Measurements from ENCODE around the gene LDLRAD3.

DNA sequence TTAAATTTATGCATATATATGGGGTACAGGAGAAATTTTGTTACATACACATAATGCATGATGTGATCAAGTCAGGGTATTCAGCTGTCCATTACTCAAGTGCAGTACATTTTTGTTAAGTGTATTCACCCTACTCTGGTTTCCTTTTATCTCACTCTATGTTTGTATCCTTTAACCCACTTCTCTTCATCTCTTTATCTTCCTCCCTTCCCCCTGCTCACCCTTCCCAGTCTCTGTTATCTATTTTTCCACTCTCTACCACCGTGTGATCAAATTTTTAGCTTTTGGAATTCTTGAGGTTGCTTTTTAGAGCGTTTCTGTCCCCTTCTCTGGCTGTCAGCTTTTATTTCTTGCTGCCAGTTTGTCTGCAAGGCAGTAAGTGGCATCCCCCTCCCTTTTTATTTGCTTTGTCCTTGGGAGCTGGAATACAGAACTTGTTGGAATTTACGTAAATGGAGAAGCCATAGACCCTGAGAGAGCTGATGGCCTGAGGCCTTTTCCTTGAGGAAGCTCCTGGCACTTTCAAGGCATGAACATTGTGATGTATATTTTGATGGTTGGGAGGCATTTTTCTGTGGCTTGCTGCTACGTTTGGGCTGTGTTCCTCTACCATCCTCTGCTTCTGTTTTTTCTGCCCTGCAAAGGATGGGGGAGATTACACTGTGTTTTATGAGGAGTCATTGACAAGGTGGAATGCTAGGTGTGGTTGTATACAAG is 148.6 kb downstream of the LDLRAD3 start:
- no peak for TF ChIP-seq POLR2A (IDR thresholded peaks at IDR 0.05)
- TF ChIP-seq, protein P1, sequence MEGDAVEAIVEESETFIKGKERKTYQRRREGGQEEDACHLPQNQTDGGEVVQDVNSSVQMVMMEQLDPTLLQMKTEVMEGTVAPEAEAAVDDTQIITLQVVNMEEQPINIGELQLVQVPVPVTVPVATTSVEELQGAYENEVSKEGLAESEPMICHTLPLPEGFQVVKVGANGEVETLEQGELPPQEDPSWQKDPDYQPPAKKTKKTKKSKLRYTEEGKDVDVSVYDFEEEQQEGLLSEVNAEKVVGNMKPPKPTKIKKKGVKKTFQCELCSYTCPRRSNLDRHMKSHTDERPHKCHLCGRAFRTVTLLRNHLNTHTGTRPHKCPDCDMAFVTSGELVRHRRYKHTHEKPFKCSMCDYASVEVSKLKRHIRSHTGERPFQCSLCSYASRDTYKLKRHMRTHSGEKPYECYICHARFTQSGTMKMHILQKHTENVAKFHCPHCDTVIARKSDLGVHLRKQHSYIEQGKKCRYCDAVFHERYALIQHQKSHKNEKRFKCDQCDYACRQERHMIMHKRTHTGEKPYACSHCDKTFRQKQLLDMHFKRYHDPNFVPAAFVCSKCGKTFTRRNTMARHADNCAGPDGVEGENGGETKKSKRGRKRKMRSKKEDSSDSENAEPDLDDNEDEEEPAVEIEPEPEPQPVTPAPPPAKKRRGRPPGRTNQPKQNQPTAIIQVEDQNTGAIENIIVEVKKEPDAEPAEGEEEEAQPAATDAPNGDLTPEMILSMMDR (IDR thresholded peaks at IDR 0.05) = no peak
